G401 (cell line): ENCODE results near the gene ELK3. TPM values are rescaled to one million over a fixed set of nuclear protein-coding genes. Genes with fewer than 3 reads are reported as not detected.
A peak's percentile ranks its signal among the peaks of the same experiment; 100 is the strongest.

ENCODE experiments used
- DNase-seq: peaks from one replicate; pipeline ENCODE4 v3.0.0-alpha.2; 2015; ENCODE audit warnings: low spot score
- in situ Hi-C: cut with HindIII; loops from 2 replicates; pipeline ENCODE4 v1.10.0; 2016; ENCODE audit warnings: low sequenced_read_pairs, mixed read lengths
- total RNA-seq: library from RNA; depleted of rRNA; stranded (reverse); fragments of >200 nt; shearing (Covaris generic); gene quantifications from 2 replicates; pipeline ENCODE4 v1.2.3, GENCODE V29; 2014

Gene ELK3
- total RNA-seq, 1 experiment from 2014 or later = 12.4 TPM

- in situ Hi-C loops = no loop called here
- DNase-seq = no peak
Measured at GRCh38 chr12:96227365-96228106, 33.4 kb downstream of the ELK3 start.

GRCh38 chr12:96228566-96229248 lies 34.5 kb downstream of the ELK3 start:
- in situ Hi-C loops = no loop called here
- peak; percentile 78 for DNase-seq

DNA sequence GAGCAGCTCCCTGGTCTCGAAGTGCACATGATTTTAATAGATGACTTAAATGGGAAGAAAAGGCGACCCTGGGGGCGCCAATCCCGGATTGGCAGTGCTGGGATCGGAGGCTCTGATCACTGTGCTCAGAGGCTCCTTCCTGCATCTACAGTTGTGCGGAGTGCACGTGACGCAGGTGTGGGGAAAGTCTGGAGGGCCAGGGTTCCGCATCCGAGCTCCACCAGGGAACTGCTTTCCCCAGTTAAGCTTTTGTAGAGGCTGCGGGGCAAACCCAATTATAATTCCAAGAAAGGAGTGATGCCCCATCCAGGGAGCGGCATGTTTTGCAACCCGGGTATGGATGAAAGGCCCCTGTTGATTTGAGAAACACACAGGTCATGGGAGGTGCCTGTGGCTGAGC lies 36.5 kb downstream of the ELK3 start:
- in situ Hi-C loops = no loop called here
- no peak for DNase-seq

GRCh38 chr12:96233168-96233567 lies 39.0 kb downstream of the ELK3 start:
- in situ Hi-C loops = no loop called here
- peak; percentile 83 for DNase-seq

- DNase-seq = peak; percentile 99
- in situ Hi-C loops = no loop called here
Measured at GRCh38 chr12:96233939-96234461, 39.8 kb downstream of the ELK3 start.

GRCh38 chr12:96234591-96235483 lies 40.7 kb downstream of the ELK3 start:
- in situ Hi-C loops = no loop called here
- peak; percentile 45 for DNase-seq

GRCh38 chr12:96235484-96235826 lies 41.3 kb downstream of the ELK3 start:
- DNase-seq = peak; percentile 87
- in situ Hi-C loops = no loop called here

DNA sequence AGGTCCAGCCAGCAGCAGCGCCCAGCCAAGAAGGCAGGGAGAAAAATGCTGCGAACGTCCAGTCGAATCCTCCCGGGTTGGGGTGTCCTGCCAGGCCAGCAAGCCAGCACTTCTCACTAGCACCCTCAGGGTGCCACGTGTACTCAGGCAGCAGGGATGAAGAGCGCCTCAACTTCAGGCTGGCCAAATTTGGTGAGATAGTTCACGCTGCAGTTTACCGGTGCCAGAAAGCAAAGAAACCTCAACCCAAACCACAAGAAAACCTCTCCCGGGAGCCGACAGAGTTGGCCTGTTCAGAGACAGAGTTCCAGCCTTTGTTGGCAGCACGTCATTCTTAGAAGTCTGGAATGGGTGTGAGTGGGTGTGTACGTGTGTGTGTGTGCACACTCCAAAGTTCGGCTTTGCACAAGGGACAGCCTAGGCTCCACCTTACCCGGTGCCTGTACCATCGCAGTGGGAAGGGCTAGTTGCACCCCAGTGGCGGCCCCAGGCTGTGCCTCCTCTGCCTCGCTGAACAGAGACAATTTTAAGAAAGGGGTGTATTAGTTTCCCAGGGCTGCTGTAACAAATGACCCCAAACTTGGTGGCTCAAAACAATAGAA lies 42.1 kb downstream of the ELK3 start:
- in situ Hi-C loops = no loop called here
- peak; percentile 36 for DNase-seq

DNA sequence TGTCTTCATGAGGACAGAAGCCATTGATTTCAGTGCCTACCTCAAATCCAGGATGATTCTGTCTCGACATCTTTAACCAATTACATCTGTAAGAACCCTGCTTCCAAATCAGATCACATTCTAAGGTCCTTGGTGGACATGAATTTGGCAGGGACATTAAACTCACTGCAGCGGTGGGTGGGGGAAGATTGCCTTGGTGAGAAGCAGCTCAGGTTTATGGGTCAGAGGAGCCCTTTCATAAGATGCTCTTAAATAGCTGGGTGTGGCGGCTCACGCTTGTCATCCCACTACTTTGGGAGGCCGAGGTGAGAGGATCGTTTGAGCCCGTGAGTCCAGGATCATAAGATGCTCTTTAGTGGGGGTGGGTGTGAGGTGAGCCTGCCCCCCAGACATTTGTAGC lies 42.9 kb downstream of the ELK3 start:
- no peak for DNase-seq
- in situ Hi-C loops = no loop called here

DNA sequence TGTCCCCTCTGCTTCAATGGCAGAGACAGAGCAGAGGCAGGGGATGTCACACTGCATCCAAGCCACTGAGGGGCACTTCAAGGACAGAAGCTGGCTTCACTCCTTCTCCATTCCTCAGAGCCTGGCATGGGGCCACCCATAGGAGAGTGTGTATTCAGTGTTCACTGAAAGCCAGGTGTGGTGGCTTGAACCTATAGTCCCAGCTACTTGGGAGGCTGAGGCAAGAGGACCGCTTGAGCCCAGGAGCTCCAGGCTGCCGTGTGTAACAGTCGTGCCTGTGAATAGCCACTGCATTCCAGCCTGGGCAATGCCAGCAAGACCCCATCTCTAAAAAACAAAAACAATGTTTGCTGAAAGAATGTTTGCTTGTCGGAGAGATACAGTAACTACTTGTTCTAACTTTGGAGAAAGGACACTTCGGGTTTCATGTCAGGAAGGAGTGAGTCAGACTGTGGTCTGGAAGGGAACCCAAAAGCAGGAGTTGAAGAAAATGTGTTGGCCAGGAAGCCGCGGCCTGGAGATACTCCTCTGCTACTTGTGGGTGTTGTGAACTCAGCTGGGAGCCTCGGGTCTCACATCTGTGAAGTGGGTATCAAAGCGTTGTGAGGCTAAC lies 43.4 kb downstream of the ELK3 start:
- in situ Hi-C loops = no loop called here
- DNase-seq = no peak

DNA sequence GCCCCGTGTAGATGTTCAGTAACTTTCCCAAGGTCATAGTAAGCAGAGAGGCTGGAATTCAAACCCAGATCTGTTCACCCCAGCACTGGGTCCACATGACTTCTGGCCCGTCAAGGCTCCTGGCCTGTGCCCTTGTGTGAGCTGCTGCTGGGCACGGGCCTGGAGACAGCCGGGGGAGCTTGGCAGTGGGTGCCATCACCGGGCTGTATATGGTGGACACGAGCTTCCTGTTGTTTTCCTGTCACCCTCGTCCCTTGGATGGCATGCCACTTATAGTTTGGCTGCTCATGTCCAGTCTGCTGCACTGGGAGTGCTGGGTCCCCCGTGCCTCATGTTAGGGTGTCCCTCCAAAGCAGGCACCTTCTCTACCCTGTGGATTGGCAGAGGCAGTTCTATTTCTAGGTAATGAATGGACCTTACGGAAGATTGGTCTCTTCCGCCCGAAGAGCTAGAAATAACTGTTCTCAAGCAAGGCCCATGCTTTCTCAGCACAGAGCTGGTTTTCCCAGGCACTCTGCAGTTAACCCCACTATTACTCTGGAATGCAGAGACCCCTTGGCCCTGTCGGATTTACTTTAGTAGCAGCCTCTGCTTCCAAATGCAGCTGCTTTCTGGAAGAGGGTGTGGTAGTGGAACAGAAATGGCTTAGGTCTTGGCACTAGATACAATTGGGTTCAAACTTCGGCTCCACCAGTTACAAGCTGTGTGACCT lies 44.3 kb downstream of the ELK3 start:
- in situ Hi-C loops = no loop called here

GRCh38 chr12:96239711-96240635 lies 45.8 kb downstream of the ELK3 start:
- in situ Hi-C loops = no loop called here
- DNase-seq = peak; percentile 66

More for the DNA sequence above, 44.3 kb downstream of the ELK3 start:
- DNase-seq = peak; percentile 40

GRCh38 chr12:96240656-96241055 lies 46.5 kb downstream of the ELK3 start:
- DNase-seq = peak; percentile 54
- in situ Hi-C loops = no loop called here

GRCh38 chr12:96241431-96241830 lies 47.3 kb downstream of the ELK3 start:
- in situ Hi-C loops = no loop called here

DNA sequence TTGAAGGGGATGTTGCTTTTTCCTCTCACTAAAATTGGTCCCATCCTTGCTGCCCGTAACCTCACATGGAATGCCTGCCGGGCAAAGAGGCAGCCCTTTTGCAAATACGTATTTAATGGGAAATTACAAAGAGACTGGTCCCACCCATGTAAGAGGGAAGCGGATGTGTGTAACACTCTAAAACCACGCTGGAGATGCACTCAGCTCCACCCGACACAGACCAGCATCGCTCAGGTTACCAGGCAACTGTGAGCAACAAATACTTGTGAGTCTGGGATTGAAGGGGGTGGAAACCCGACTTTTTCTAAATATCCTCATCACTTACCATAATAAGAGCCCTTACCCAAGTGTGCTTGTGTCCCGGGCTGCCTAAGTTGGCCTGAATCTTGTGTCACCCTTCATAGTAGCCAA lies 47.7 kb downstream of the ELK3 start:
- in situ Hi-C loops = no loop called here
- peak; percentile 67 for DNase-seq

More at GRCh38 chr12:96241431-96241830, 47.3 kb downstream of the ELK3 start:
- no peak for DNase-seq

DNA sequence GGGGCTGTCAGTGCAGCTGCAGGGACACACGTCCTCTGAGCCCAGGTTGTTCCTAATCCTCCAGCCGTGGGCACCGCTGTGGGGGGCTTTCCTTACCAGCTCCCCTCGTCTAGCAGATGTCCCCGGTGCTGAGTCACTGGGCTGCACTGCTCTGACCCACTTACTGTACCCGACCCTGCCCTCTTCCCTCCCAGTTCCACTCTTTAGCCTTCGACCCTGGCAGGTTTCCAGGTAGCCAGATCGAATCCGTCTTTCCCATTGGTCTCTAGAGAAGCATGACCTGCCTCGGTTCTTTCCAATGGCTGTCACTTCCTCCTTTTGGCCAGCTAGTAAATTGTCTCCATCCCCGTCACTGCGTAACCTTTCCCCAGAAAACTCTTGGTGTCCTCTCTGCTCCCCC lies 48.4 kb downstream of the ELK3 start:
- in situ Hi-C loops = no loop called here

GRCh38 chr12:96244826-96245225 lies 50.7 kb downstream of the ELK3 start:
- DNase-seq = no peak
- in situ Hi-C loops = no loop called here

More for the DNA sequence above, 48.4 kb downstream of the ELK3 start:
- DNase-seq = no peak
